HepG2 (cell line): ENCODE data around the gene DUT.

Experiments
- CREM ChIP-seq, 2 experiments: sonication (generic) in 1 of 2; formaldehyde crosslinking in 1 of 2; IDR thresholded peaks; 2 replicates each; pipeline versions ENCODE4 v1.4.0 to v1.6.1; 2016 to 2020; ENCODE audit warnings: antibody characterized with exemption in 1 of 2, mild to moderate bottlenecking in 1 of 2, missing genetic modification reagents in 1 of 2
- IRX3 ChIP-seq: sonication (generic); formaldehyde crosslinking; IDR thresholded peaks from 2 replicates; pipeline ENCODE4 v1.8.1; 2023; ENCODE audit warnings: mild to moderate bottlenecking, low read depth, missing genetic modification reagents, borderline replicate concordance
- MXI1 ChIP-seq: IDR thresholded peaks from 3 replicates; pipeline ENCODE4 v1.6.1; 2012; ENCODE audit warnings: low read depth, low read length, inconsistent platforms, borderline replicate concordance
- PRMT3 ChIP-seq: sonication (generic); formaldehyde crosslinking; IDR thresholded peaks from 2 replicates; pipeline ENCODE4 v1.8.1; 2022; ENCODE audit warnings: low read depth, mild to moderate bottlenecking, moderate library complexity, missing genetic modification reagents, borderline replicate concordance
- ZNF331 ChIP-seq: sonication (generic); formaldehyde crosslinking; IDR thresholded peaks from 2 replicates; pipeline ENCODE4 v1.4.0; 2020; ENCODE audit warnings: missing genetic modification reagents
- ZNF747 ChIP-seq: sonication (generic); formaldehyde crosslinking; IDR thresholded peaks from 2 replicates; pipeline ENCODE4 v1.8.1; 2023; ENCODE audit warnings: missing genetic modification reagents, mild to moderate bottlenecking, borderline replicate concordance
- ZNF770 ChIP-seq: sonication (generic); formaldehyde crosslinking; IDR thresholded peaks from 2 replicates; pipeline ENCODE4 v1.5.0; 2020; ENCODE audit warnings: mild to moderate bottlenecking, missing genetic modification reagents
- TF ChIP-seq, protein P1 (sequence below): sonication (generic); formaldehyde crosslinking; IDR thresholded peaks from 2 replicates; pipeline ENCODE4 v1.5.0; 2020; ENCODE audit warnings: mild to moderate bottlenecking, missing genetic modification reagents, moderate library complexity
- TF ChIP-seq, protein P2 (sequence below): sonication (generic); formaldehyde crosslinking; IDR thresholded peaks from 2 replicates; pipeline ENCODE4 v1.4.0; 2020; ENCODE audit warnings: missing genetic modification reagents, low read depth, mild to moderate bottlenecking, borderline replicate concordance

- TF ChIP-seq MXI1 = no peak
- no peak for TF ChIP-seq PRMT3
- no peak for TF ChIP-seq CREM (IDR thresholded peaks at IDR 0.05)
- no peak for TF ChIP-seq CREM (CRISPR knock-in tag; IDR thresholded peaks at IDR 0.05)
- TF ChIP-seq, protein P1, sequence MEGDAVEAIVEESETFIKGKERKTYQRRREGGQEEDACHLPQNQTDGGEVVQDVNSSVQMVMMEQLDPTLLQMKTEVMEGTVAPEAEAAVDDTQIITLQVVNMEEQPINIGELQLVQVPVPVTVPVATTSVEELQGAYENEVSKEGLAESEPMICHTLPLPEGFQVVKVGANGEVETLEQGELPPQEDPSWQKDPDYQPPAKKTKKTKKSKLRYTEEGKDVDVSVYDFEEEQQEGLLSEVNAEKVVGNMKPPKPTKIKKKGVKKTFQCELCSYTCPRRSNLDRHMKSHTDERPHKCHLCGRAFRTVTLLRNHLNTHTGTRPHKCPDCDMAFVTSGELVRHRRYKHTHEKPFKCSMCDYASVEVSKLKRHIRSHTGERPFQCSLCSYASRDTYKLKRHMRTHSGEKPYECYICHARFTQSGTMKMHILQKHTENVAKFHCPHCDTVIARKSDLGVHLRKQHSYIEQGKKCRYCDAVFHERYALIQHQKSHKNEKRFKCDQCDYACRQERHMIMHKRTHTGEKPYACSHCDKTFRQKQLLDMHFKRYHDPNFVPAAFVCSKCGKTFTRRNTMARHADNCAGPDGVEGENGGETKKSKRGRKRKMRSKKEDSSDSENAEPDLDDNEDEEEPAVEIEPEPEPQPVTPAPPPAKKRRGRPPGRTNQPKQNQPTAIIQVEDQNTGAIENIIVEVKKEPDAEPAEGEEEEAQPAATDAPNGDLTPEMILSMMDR (CRISPR knock-in tag) = no peak
- TF ChIP-seq ZNF770 (CRISPR knock-in tag) = no peak
- TF ChIP-seq, protein P2, sequence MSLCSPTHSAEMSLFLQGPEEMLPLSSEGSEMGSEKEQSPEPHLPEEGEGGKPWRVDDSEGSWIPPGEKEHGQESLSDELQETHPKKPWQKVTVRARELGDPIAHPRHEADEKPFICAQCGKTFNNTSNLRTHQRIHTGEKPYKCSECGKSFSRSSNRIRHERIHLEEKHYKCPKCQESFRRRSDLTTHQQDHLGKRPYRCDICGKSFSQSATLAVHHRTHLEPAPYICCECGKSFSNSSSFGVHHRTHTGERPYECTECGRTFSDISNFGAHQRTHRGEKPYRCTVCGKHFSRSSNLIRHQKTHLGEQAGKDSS (CRISPR knock-in tag) = no peak
- no peak for TF ChIP-seq ZNF747 (CRISPR knock-in tag)
- TF ChIP-seq IRX3 (CRISPR knock-in tag) = no peak
- TF ChIP-seq ZNF331 (CRISPR knock-in tag) = no peak
These were observed 30.5 kb downstream of the DUT start for GRCh38 chr15:48361685-48362084.
